ENCODE results near the gene GPR101. TPM values are rescaled to one million over a fixed set of nuclear protein-coding genes. Genes with fewer than 3 reads are reported as not detected.
A peak's percentile ranks its signal among the peaks of the same experiment; 100 is the strongest.

The GPR101 gene
- total RNA-seq, 2 donors from 2014 or later: not detected

DNA sequence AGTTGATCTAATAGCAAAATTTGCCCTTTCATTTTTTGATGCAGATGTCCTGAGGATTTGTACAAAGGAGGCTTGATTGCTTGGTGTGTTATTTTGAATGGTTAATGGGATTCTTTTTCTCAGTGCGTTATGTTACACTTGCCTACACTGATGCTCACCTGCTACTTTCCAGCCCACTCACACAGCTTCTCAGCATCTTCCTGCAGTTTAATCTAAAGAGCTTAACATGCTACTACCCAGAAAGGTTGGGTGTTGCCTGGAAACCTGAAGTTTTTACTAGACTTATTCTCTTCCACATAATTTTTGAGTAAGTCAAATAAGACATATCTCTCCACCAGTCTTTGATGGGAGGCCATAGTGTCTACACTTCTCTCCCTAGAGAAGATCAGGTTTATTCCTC is 9.9 kb upstream of the GPR101 start:
- Histone ChIP-seq H3K27me3 (replicated peaks; ENCODE audit: insufficient read depth) (no peaks in the 10 kb centered on the region), H3K36me3 (no peaks in the 10 kb centered on the region), H3K4me3 (no peak overlapping the region), H3K27ac (no peak overlapping the region), H3K4me1 (ENCODE audit: control insufficient read depth in 1 of 2, low read depth in 2 of 2) (no peaks in the 10 kb centered on the region), H3K9me3 (no peaks in the 10 kb centered on the region)
- TF ChIP-seq, protein P1, sequence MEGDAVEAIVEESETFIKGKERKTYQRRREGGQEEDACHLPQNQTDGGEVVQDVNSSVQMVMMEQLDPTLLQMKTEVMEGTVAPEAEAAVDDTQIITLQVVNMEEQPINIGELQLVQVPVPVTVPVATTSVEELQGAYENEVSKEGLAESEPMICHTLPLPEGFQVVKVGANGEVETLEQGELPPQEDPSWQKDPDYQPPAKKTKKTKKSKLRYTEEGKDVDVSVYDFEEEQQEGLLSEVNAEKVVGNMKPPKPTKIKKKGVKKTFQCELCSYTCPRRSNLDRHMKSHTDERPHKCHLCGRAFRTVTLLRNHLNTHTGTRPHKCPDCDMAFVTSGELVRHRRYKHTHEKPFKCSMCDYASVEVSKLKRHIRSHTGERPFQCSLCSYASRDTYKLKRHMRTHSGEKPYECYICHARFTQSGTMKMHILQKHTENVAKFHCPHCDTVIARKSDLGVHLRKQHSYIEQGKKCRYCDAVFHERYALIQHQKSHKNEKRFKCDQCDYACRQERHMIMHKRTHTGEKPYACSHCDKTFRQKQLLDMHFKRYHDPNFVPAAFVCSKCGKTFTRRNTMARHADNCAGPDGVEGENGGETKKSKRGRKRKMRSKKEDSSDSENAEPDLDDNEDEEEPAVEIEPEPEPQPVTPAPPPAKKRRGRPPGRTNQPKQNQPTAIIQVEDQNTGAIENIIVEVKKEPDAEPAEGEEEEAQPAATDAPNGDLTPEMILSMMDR (IDR thresholded peaks at IDR 0.05): no peak
- no peak for ATAC-seq (ENCODE audit: insufficient number of reproducible peaks, low FRiP score, low read depth)
- no peak for DNase-seq (ENCODE audit: low spot score)

DNA sequence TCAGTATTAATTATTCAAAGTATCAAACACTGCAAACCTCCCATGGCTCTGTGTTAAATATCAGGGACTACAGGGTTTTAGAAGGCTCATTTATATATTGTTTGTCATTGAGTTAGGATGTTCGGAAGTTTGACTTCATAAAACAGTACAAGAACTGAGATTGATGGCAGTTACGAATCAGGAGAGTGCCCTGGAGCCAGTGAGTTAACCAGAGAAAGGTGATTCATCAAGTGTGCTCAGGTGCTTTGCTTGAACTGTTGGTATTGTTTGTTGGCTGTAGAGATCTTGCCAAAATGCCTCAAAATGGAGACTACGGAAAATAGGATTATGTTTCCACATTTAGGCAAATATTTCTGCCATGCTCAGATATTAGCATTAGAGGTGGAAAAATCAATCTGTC is 7.5 kb upstream of the GPR101 start:
- no peak for ATAC-seq (ENCODE audit: insufficient number of reproducible peaks, low FRiP score, low read depth)
- Histone ChIP-seq H3K4me1 (ENCODE audit: control insufficient read depth in 1 of 2, low read depth in 2 of 2) (no peaks in the 10 kb centered on the region), H3K27ac (no peak overlapping the region), H3K9me3 (no peaks in the 10 kb centered on the region), H3K27me3 (replicated peaks; ENCODE audit: insufficient read depth) (no peaks in the 10 kb centered on the region), H3K4me3 (no peak overlapping the region), H3K36me3 (no peaks in the 10 kb centered on the region)
- no peak for DNase-seq (ENCODE audit: low spot score)
- TF ChIP-seq, protein P1 (IDR thresholded peaks at IDR 0.05): no peak

DNA sequence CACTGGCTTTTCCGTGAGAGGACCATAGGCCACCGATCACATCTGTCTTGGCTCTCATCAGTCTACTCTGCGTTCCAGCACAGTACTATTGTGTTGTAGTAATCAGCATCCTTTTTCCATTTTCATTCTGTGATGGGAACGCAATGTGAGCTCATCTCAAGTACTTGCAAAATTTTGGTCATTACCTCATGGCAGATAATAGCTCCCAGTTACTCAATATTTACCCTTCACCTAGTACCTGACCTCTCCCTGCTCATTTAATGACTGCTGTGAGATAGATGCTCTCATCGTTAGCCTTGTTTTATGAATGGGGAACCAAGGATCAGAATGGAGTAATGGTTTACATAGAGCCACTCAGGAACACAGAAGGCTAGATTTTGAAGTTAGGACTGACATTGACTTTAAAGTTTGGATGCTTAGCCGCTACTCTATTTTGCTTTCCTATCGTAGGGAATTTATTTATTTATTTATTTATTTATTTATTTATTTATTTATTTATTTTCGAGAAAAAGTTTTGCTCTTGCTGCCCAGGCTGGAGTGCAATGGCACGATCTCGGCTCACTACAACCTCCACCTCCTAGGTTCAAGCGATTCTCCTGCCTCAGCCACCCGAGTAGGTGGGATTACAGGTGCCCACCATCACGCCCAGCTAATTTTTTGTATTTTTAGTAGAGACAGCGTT is 6.5 kb upstream of the GPR101 start:
- DNase-seq (ENCODE audit: low spot score) (no peak), ATAC-seq (ENCODE audit: insufficient number of reproducible peaks, low FRiP score, low read depth) (no peak)
- no peaks in the 10 kb centered on the region for H3K27me3 ChIP-seq (replicated peaks; ENCODE audit: insufficient read depth)
- no peaks in the 10 kb centered on the region for H3K4me1 ChIP-seq (ENCODE audit: control insufficient read depth in 1 of 2, low read depth in 2 of 2)
- H3K4me3 ChIP-seq: no peak overlapping the region
- TF ChIP-seq, protein P1 (IDR thresholded peaks at IDR 0.05): no peak
- H3K27ac ChIP-seq: no peak overlapping the region
- no peaks in the 10 kb centered on the region for H3K9me3 ChIP-seq
- no peaks in the 10 kb centered on the region for H3K36me3 ChIP-seq

GRCh38 chrX:137034508-137034872 is 695 bp upstream of the GPR101 start:
- Histone ChIP-seq H3K36me3 (no peaks in the 10 kb centered on the region), H3K9me3 (no peaks in the 10 kb centered on the region), H3K27me3 (replicated peaks; ENCODE audit: insufficient read depth) (no peaks in the 10 kb centered on the region), H3K27ac (no peak overlapping the region), H3K4me1 (ENCODE audit: control insufficient read depth in 1 of 2, low read depth in 2 of 2) (peaks cover 0 to 4% of the 10 kb centered on the region in 2 donors), H3K4me3 (no peak overlapping the region)
- DNase-seq (ENCODE audit: low spot score) (no peak), ATAC-seq (ENCODE audit: insufficient number of reproducible peaks, low FRiP score, low read depth) (no peak)
- TF ChIP-seq, protein P1 (IDR thresholded peaks at IDR 0.05): no peak

GRCh38 chrX:137032841-137033773 is 688 bp downstream of the GPR101 start:
- ATAC-seq (ENCODE audit: insufficient number of reproducible peaks, low FRiP score, low read depth) (no peak), DNase-seq (ENCODE audit: low spot score) (no peak)
- no peaks in the 10 kb centered on the region for H3K9me3 ChIP-seq
- peaks cover 0 to 4% of the 10 kb centered on the region in 2 donors for H3K4me1 ChIP-seq (ENCODE audit: control insufficient read depth in 1 of 2, low read depth in 2 of 2)
- H3K27ac ChIP-seq: no peak overlapping the region
- peak overlapping the region; percentile 7 for H3K4me3 ChIP-seq
- TF ChIP-seq, protein P1 (IDR thresholded peaks at IDR 0.05): no peak
- no peaks in the 10 kb centered on the region for H3K27me3 ChIP-seq (replicated peaks; ENCODE audit: insufficient read depth)
- no peaks in the 10 kb centered on the region for H3K36me3 ChIP-seq
